MM.1S (cell line): ENCODE measurements around the gene FBLN2.

ENCODE experiments used
- DNase-seq: peaks from one replicate; pipeline ENCODE4 v3.0.0-alpha.2; 2015
- H2AFZ ChIP-seq: fragments of 300-600 bp; sonication (generic); 2 replicates; pipeline ENCODE4 v1.6.0; 2016; ENCODE audit warnings: antibody characterized with exemption, low read length
- H3F3A ChIP-seq: fragments of 300-600 bp; sonication (generic); 2 replicates; pipeline ENCODE4 v1.6.1; 2016; ENCODE audit warnings: mild to moderate bottlenecking, antibody characterized with exemption, low read length, moderate library complexity, mixed read lengths; ENCODE audit not compliant: insufficient read depth
- H3K27ac ChIP-seq: fragments of 300-600 bp; sonication (generic); 2 replicates; pipeline ENCODE4 v1.5.1; 2016; ENCODE audit warnings: mild to moderate bottlenecking, low read length
- H3K27me3 ChIP-seq: fragments of 300-600 bp; sonication (generic); replicated peaks from 2 replicates; pipeline ENCODE4 v1.6.0; 2016; ENCODE audit warnings: low read length; ENCODE audit not compliant: insufficient read depth
- H3K36me3 ChIP-seq: fragments of 300-600 bp; sonication (generic); replicated peaks from 2 replicates; pipeline ENCODE4 v1.6.1; 2016; ENCODE audit warnings: mild to moderate bottlenecking, low read length, mixed read lengths; ENCODE audit not compliant: insufficient read depth
- H3K4me1 ChIP-seq: fragments of 300-600 bp; sonication (generic); 2 replicates; pipeline ENCODE4 v1.6.1; 2016; ENCODE audit warnings: low read length, mixed read lengths
- H3K4me2 ChIP-seq: fragments of 300-600 bp; sonication (generic); 2 replicates; pipeline ENCODE4 v1.6.0; 2016; ENCODE audit warnings: low read depth, low read length
- H3K4me3 ChIP-seq: fragments of 300-600 bp; sonication (generic); 2 replicates; pipeline ENCODE4 v1.5.1; 2016; ENCODE audit warnings: low read length, mixed read lengths
- H3K79me2 ChIP-seq: fragments of 300-600 bp; sonication (generic); 2 replicates; pipeline ENCODE4 v1.6.1; 2016; ENCODE audit warnings: mixed run types, low read length, mixed read lengths
- H3K9ac ChIP-seq: fragments of 300-600 bp; sonication (generic); 2 replicates; pipeline ENCODE4 v1.6.1; 2016; ENCODE audit warnings: low read length, mixed read lengths
- H3K9me2 ChIP-seq: fragments of 300-600 bp; sonication (generic); replicated peaks from 2 replicates; pipeline ENCODE4 v1.6.1; 2016; ENCODE audit warnings: mild to moderate bottlenecking, low read length, mixed read lengths; ENCODE audit not compliant: insufficient read depth
- H3K9me3 ChIP-seq: fragments of 300-600 bp; sonication (generic); replicated peaks from 2 replicates; pipeline ENCODE4 v1.6.1; 2016; ENCODE audit warnings: mild to moderate bottlenecking, low read length, mixed read lengths; ENCODE audit not compliant: insufficient read depth
- H4K20me1 ChIP-seq: fragments of 300-600 bp; sonication (generic); 2 replicates; pipeline ENCODE4 v1.6.1; 2016; ENCODE audit warnings: mild to moderate bottlenecking, low read length, moderate library complexity, mixed read lengths; ENCODE audit not compliant: insufficient read depth
- CTCF ChIP-seq: fragments of 300-600 bp; sonication (generic); IDR thresholded peaks from 2 replicates; pipeline ENCODE4 v1.5.1; 2016; ENCODE audit warnings: antibody characterized with exemption, low read length, mixed read lengths
- EZH2 ChIP-seq: fragments of 300-600 bp; sonication (generic); optimal IDR thresholded peaks from 2 replicates; pipeline ENCODE3; 2017; ENCODE audit warnings: low read depth, mild to moderate bottlenecking, antibody characterized with exemption, low read length, mixed read lengths
- EZH2phosphoT487 ChIP-seq: fragments of 300-600 bp; sonication (generic); IDR thresholded peaks from 2 replicates; pipeline ENCODE4 v1.6.1; 2018; ENCODE audit warnings: antibody characterized with exemption, low read length

FBLN2 gene

GRCh38 chr3:13522236-13522635 is 26.7 kb upstream of the FBLN2 start:
- Histone ChIP-seq H2AFZ (no peak overlapping the region), H3K9ac (no peak overlapping the region), H3K9me2 (no peaks in the 10 kb centered on the region), H3F3A (no peaks in the 10 kb centered on the region), H3K36me3 (no peaks in the 10 kb centered on the region), H3K4me3 (no peak overlapping the region), H3K4me1 (no peaks in the 10 kb centered on the region), H3K9me3 (no peaks in the 10 kb centered on the region), H3K27me3 (peaks cover 98% of the 10 kb centered on the region), H3K79me2 (no peaks in the 10 kb centered on the region), H3K27ac (no peak overlapping the region), H4K20me1 (no peaks in the 10 kb centered on the region), H3K4me2 (no peak overlapping the region)
- no peak for TF ChIP-seq CTCF
- no peak for TF ChIP-seq EZH2
- TF ChIP-seq EZH2phosphoT487, result no peak
- no peak for DNase-seq

DNA sequence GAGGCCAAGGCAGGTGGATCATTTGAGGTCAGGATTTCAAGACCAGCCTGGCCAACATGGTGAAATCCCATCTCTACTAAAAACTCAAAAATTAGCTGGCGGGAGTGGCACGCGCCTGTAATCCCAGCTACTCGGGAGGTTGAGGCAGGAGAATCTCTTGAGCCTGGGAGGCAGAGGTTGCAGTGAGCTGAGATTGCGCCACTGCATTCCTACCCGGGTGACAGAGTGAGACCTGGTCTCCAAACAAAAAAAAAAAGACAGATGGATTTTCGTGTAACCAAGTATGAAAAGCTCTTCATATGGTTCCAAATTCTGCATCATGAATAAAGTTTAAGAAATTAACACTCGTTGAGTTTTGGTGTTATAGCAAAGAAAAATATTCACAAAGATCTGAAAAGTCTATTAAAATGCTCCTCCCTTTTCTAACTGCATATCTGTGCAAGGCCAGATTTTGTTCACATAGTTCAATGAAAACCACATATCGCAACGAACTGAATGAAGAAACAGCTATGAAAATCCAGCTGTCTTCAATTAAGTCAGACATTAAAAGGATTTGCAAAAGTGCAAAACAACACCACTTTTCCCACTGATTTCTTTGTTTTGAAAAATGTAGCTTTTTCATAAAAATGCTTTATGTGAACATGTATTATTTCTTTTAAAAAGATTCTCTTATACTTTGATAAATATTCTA is 23.8 kb upstream of the FBLN2 start:
- no peaks in the 10 kb centered on the region for H4K20me1 ChIP-seq
- H3K4me2 ChIP-seq, result no peak overlapping the region
- no peaks in the 10 kb centered on the region for H3K36me3 ChIP-seq
- no peaks in the 10 kb centered on the region for H3F3A ChIP-seq
- no peaks in the 10 kb centered on the region for H3K4me1 ChIP-seq
- H3K27me3 ChIP-seq, result peaks cover 96% of the 10 kb centered on the region
- no peak overlapping the region for H2AFZ ChIP-seq
- no peaks in the 10 kb centered on the region for H3K79me2 ChIP-seq
- no peak for TF ChIP-seq EZH2
- no peak for TF ChIP-seq EZH2phosphoT487
- TF ChIP-seq CTCF, result no peak
- no peaks in the 10 kb centered on the region for H3K9me3 ChIP-seq
- no peak for DNase-seq
- H3K27ac ChIP-seq, result no peak overlapping the region
- H3K9me2 ChIP-seq, result no peaks in the 10 kb centered on the region
- H3K9ac ChIP-seq, result no peak overlapping the region
- H3K4me3 ChIP-seq, result no peak overlapping the region

GRCh38 chr3:13525827-13526625 is 22.9 kb upstream of the FBLN2 start:
- H4K20me1 ChIP-seq, result no peaks in the 10 kb centered on the region
- H3K9ac ChIP-seq, result no peak overlapping the region
- H3K9me2 ChIP-seq, result no peaks in the 10 kb centered on the region
- DNase-seq, result no peak
- H3K4me1 ChIP-seq, result no peaks in the 10 kb centered on the region
- H3K27ac ChIP-seq, result no peak overlapping the region
- TF ChIP-seq CTCF (no peak), EZH2 (no peak), EZH2phosphoT487 (no peak)
- no peak overlapping the region for H3K4me3 ChIP-seq
- H3K9me3 ChIP-seq, result no peaks in the 10 kb centered on the region
- H3F3A ChIP-seq, result no peaks in the 10 kb centered on the region
- H3K36me3 ChIP-seq, result no peaks in the 10 kb centered on the region
- H3K27me3 ChIP-seq, result peaks cover 96% of the 10 kb centered on the region
- no peaks in the 10 kb centered on the region for H3K79me2 ChIP-seq
- H3K4me2 ChIP-seq, result no peak overlapping the region
- no peak overlapping the region for H2AFZ ChIP-seq
